Kidney tubule cell (primary cell): ENCODE data around the gene ZGLP1.
"Not testable (repeated sequence)": the region's sequence is repeated elsewhere in the genome, so short reads cannot be mapped to it uniquely, and the experiment has no call there.

Experiments used
- DNase-seq: peaks from one replicate; pipeline ENCODE4 v3.0.0-alpha.2; 2018; ENCODE audit warnings: low spot score

ZGLP1 gene

DNA sequence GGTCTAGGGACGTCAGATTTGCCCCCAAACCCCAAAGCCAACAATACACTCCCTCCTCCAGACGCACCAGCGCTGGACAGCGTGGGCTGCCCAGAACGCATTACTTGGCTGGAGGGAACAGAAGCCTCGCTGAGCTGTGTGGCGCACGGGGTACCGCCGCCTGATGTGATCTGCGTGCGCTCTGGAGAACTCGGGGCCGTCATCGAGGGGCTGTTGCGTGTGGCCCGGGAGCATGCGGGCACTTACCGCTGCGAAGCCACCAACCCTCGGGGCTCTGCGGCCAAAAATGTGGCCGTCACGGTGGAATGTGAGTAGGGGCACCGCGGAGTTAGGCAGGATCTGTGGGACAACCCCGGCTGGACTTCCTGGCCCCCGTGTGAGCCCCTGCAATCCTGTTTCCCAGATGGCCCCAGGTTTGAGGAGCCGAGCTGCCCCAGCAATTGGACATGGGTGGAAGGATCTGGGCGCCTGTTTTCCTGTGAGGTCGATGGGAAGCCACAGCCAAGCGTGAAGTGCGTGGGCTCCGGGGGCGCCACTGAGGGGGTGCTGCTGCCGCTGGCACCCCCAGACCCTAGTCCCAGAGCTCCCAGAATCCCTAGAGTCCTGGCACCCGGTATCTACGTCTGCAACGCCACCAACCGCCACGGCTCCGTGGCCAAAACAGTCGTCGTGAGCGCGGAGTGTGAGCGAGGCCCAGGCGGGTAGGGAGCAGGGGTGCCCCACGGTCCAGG, 15.8 kb downstream of the ZGLP1 start:
- DNase-seq = no peak

DNA sequence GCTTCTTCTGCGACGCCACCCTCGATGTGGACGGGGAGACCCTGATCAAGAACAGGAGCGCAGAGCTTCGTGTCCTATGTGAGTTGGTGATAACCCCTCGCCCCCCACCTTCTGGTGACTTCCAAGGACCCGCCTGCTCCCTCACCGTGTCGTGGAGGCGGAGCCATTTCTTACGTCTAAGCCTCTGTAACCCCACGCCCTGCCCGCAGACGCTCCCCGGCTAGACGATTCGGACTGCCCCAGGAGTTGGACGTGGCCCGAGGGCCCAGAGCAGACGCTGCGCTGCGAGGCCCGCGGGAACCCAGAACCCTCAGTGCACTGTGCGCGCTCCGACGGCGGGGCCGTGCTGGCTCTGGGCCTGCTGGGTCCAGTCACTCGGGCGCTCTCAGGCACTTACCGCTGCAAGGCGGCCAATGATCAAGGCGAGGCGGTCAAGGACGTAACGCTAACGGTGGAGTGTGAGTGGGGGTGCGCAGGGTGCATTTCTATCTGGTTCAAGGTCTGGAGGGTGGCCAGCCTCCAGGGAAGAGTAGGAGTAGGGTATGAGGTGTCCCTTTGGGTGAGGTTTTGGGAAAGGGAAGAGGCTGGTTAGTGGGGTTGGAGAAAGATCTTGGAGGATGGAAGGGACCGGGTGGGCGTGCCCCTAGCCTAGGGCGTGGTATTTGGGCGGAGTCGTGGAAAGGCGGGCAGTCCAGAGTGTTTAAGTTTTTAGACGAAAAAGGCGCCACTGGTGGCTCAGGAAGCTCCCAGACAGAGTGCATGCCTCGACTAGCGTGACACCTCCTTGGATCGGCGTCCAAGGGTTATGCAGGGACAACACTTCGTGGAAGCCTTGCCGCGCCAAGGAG, 16.6 kb downstream of the ZGLP1 start:
- no peak for DNase-seq

DNA sequence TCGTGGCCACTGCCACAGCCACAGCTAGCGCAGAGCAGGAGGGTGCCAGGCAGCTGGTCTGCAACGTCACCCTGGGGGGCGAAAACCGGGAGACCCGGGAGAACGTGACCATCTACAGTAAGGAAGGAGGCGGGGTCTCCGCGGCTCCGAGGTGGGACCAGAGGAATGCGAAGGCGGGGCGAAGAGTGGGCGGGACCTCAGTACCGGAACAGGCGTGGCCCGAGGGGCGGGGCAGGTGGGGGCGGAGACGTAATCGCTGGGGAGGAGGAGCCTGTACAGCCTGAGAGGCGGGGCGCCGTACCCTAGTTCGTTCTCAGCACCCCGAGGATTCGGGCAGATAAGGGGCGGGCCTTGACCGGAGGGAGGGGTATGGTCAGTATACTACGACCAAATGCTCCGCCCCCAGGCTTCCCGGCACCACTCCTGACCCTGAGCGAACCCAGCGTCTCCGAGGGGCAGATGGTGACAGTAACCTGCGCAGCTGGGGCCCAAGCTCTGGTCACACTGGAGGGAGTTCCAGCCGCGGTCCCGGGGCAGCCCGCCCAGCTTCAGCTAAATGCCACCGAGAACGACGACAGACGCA, 17.3 kb downstream of the ZGLP1 start:
- peak; percentile 59 for DNase-seq

DNA sequence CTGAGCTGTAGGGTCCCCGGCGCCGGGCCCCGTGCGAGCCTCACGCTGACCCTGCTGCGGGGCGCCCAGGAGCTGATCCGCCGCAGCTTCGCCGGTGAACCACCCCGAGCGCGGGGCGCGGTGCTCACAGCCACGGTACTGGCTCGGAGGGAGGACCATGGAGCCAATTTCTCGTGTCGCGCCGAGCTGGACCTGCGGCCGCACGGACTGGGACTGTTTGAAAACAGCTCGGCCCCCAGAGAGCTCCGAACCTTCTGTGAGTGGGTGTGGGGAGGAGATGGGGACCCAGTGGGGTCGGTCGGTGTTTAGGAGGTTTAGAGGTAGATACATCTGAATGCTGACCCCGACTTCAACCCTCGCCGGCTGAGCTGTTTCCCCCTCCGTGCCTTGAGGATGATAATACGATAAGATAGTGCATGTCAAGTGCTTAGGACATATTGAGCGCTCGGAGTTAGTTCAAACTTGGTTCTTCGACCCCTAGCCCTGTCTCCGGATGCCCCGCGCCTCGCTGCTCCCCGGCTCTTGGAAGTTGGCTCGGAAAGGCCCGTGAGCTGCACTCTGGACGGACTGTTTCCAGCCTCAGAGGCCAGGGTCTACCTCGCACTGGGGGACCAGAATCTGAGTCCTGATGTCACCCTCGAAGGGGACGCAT, 17.9 kb downstream of the ZGLP1 start:
- DNase-seq = no peak

DNA sequence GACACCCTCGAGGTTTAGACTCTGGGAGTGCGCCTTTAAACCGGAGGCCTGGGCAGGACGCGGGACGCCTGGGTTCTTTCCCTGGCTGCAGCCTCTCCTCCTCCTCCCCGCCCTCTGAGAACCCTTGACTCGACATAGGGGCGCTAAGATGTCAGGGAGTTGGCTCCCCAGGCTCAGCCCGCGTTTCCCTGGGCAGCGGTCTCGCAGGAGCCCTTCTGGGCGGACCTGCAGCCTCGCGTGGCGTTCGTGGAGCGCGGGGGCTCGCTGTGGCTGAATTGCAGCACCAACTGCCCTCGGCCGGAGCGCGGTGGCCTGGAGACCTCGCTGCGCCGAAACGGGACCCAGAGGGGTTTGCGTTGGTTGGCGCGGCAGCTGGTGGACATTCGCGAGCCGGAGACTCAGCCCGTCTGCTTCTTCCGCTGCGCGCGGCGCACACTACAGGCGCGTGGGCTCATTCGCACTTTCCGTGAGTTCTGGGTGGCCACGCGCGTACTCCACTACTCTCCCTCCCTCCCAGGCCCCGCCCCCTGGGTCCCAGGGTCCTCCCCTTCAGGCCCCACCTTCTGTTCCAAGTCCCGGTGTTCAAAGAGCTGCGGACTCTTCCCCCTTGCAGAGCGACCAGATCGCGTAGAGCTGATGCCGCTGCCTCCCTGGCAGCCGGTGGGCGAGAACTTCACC, 18.6 kb downstream of the ZGLP1 start:
- peak; percentile 34 for DNase-seq

DNA sequence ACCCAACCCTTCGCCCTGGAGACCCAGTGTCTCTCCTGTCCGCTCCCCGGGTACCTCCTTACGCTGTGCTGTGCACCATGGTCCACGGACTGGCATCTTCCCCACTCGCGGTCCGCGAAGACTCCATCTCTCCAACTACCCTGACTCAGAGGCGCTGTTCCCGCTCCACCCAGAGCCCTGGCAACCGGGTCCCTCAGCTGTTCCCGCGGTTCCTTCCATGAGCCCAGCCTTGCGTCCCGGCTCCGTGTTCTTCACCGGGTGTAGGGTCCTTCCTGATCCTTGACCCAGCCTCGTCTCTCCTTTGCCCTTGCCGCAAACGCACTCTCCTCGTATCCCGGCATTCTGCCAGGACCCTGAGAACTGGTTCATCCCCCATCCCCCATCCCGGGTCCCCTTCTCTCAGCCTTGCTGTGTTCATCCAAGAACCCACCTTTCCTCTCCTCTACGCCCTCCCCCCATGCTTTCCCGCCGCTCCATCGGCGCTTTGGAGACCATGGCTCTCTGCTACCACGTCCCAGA, 19.2 kb downstream of the ZGLP1 start:
- no peak for DNase-seq

DNA sequence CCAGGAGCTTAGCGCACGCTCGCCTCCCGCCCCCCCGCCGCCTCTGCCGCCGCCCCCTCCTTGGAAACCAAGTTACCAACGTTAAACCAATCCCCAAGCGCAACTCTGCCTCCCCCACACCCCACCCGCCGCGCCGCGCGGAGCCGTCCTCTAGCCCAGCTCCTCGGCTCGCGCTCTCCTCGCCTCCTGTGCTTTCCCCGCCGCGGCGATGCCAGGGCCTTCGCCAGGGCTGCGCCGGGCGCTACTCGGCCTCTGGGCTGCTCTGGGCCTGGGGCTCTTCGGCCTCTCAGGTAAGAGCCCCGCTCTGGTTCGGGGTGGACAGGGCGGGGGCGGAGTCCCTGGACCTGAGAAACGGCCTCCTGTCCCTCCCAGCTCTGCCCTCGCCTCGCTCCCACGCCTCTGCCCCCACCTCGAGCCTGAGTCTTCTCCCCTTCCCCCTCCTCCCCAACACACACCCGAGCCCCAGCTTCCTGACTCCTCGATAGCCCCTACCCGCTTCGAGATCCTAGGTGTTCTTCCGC, 19.7 kb downstream of the ZGLP1 start, which contains the start of gene ICAM5:
ICAM5 (plus strand) TSS at position 117 of the 521 bp plus-strand sequence; CDS start at position 209, 92 bp downstream.
- DNase-seq = no peak

DNA sequence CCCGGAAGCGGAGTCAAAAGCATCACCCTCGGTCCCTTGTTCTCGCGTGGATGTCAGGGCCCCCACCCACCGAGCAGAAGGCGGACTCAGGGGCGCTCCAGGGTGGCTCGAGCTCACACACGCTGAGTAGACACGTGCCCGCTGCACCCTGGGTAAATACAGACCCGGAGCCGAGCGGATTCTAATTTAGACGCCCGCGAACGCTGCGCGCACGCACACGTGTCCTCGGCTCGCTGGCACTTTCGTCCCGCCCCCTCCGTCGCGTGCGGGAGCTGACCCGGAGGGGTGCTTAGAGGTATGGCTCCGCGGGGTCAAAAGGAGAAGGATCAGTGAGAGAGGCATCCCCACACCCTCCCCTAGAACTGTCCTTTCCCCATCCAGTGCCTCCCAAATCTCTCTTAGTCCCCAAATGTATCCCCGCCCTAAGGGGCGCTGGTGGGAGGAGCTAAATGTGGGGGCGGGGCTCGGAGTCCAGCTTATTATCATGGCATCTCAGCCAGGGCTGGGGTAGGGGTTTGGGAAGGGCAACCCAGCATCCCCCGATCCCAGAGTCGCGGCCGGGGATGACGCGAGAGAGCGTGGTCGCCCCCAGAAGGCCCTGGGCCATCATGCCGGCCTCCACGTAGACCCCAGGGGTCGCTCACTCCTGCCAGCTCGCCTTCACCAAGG, 20.3 kb downstream of the ZGLP1 start:
- DNase-seq = peak; percentile 39

DNA sequence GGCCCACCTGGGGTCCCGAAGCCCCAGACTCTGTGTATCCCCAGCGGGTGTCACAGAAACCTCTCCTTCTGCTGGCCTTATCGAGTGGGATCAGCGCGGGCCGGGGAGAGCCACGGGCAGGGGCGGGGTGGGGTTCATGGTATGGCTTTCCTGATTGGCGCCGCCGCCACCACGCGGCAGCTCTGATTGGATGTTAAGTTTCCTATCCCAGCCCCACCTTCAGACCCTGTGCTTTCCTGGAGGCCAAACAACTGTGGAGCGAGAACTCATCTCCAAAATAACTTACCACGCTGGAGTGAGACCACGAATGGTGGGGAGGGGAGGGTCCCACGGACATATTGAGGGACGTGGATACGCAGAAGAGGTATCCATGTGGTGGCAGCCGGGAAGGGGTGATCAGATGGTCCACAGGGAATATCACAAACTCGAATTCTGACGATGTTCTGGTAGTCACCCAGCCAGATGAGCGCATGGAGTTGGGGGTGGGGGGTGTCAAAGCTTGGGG, 20.9 kb downstream of the ZGLP1 start:
- peak; percentile 48 for DNase-seq

DNA sequence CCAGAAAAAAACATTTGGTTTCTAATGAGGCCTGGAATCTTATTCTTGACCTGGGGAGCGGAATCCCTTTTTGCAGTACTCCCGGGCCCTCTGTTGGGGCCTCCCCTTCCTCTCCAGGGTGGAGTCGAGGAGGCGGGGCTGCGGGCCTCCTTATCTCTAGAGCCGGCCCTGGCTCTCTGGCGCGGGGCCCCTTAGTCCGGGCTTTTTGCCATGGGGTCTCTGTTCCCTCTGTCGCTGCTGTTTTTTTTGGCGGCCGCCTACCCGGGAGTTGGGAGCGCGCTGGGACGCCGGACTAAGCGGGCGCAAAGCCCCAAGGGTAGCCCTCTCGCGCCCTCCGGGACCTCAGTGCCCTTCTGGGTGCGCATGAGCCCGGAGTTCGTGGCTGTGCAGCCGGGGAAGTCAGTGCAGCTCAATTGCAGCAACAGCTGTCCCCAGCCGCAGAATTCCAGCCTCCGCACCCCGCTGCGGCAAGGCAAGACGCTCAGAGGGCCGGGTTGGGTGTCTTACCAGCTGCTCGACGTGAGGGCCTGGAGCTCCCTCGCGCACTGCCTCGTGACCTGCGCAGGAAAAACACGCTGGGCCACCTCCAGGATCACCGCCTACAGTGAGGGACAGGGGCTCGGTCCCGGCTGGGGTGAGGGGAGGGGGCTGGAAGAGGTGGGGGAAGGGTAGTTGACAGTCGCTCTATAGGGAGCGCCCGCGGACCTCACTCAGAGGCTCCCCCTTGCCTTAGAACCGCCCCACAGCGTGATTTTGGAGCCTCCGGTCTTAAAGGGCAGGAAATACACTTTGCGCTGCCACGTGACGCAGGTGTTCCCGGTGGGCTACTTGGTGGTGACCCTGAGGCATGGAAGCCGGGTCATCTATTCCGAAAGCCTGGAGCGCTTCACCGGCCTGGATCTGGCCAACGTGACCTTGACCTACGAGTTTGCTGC, 22.5 kb downstream of the ZGLP1 start, which contains the start of gene ICAM4:
ICAM4 (plus strand) TSS at position 153 of the 935 bp plus-strand sequence; CDS start at position 211, 58 bp downstream.
- peak; percentile 44 for DNase-seq

DNA sequence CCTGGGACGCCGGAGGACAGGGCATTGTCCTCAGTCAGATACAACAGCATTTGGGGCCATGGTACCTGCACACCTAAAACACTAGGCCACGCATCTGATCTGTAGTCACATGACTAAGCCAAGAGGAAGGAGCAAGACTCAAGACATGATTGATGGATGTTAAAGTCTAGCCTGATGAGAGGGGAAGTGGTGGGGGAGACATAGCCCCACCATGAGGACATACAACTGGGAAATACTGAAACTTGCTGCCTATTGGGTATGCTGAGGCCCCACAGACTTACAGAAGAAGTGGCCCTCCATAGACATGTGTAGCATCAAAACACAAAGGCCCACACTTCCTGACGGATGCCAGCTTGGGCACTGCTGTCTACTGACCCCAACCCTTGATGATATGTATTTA, 24.2 kb downstream of the ZGLP1 start:
- DNase-seq = no peak

DNA sequence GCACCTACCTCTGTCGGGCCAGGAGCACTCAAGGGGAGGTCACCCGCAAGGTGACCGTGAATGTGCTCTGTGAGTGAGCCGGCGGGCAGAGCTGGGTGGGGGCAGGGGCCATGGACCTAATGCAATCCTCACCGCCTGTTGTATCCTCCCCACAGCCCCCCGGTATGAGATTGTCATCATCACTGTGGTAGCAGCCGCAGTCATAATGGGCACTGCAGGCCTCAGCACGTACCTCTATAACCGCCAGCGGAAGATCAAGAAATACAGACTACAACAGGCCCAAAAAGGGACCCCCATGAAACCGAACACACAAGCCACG, 24.7 kb downstream of the ZGLP1 start:
- no peak for DNase-seq

DNA sequence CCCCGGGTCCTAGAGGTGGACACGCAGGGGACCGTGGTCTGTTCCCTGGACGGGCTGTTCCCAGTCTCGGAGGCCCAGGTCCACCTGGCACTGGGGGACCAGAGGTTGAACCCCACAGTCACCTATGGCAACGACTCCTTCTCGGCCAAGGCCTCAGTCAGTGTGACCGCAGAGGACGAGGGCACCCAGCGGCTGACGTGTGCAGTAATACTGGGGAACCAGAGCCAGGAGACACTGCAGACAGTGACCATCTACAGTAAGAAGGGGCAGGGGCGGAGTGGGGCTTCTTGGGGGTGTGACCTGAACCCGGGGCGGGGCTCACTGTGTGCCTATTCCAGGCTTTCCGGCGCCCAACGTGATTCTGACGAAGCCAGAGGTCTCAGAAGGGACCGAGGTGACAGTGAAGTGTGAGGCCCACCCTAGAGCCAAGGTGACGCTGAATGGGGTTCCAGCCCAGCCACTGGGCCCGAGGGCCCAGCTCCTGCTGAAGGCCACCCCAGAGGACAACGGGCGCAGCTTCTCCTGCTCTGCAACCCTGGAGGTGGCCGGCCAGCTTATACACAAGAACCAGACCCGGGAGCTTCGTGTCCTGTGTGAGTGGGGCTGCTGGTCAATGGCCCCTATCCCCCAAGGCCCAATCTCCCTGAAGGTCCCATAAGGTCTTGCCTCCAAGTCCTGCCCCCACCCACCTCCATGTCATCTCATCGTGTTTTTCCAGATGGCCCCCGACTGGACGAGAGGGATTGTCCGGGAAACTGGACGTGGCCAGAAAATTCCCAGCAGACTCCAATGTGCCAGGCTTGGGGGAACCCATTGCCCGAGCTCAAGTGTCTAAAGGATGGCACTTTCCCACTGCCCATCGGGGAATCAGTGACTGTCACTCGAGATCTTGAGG, 25.3 kb downstream of the ZGLP1 start:
- no peak for DNase-seq

DNA sequence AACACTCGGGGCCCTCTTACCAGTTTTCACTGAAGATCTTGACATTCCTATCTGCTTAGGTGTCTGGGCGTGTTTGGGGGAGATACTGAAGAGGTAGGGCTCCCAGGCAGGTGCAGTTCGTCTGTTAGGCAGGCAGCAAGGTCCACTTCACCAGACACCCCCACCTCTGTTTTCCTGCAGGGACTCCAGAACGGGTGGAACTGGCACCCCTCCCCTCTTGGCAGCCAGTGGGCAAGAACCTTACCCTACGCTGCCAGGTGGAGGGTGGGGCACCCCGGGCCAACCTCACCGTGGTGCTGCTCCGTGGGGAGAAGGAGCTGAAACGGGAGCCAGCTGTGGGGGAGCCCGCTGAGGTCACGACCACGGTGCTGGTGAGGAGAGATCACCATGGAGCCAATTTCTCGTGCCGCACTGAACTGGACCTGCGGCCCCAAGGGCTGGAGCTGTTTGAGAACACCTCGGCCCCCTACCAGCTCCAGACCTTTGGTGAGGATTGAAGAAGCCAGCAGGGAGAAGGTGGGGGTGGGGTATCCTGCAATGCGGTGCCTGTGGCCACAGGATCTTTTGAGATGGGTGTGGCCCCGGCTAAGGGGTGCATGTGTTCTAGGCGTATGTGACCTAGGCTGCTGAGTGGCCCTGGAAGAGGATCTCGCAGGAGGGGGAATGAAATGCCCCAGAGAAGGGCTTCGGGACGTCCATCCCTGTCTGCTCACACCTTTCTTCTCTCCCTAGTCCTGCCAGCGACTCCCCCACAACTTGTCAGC, 26.1 kb downstream of the ZGLP1 start:
- DNase-seq = no peak

DNA sequence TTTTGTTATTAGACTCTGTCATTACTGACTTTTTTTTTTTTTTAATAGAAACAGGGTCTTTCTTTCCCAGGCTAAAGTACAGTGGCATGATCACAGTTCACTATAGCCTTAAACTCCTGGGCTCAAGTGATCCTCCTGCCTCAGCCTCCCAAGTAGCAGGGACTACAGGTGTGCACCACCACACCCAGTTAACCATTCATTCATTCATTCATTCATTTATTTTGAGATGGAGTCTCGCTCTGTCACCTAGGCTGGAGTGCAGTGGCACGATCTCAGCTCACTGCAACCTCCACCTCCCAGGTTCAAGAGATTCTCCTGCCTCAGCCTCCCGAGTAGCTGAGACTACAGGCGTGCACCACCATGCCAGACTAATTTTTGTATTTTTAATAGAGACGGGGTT, 27.6 kb downstream of the ZGLP1 start:
- DNase-seq = not testable (repeated sequence)

DNA sequence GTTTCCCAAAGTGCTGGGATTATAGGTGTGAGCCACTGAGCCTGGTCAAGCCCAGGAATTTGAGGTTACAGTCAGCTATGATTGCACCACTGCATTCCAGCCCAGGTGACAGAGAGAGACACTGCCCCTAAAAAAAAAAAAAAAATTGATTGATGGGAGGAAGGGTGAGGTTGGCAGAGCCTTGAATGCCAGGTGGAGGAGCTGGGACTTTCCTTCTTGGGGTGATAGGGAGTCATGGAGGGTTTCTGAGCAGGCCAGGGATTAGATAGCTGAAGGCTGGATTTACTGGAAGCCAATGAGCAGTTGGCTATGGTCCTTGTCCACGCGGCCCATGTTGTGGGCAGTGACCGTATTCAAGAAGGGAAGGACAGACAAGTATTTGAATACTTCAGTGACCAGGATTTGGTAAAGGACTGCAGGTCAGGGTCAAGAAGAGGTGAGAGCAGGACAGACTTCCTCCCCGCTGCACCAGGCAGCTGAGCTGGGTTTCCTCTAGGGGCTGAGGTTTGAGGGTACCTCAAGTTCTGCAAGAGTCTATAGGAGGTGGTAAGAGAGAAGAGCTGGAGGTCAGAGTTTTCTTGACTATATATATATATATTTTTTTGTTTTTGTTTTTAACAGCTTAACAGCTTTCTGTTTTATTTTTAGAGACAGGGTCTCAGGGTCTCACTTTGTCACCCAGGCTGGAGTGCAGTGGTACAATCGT, 29.7 kb downstream of the ZGLP1 start:
- DNase-seq = no peak

DNA sequence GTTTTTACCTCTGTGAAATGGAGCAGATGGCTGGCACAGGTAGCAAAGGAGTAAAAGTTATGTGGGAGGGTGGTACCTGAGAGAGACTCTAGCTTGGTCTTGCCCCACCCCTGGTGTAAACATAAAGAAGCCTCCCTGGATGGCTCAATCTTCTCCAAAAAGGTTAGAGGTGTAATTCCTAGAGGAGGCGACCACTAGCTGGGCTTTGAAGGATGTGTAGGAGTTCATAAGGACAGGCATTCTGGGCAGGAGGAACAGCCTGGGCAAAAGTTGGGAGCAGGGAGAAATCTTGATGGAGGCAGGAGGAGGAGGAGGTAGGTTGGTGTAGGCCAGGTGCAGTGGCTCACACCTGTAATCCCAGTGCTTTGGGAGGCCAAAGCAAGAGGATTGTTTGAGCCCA, 30.7 kb downstream of the ZGLP1 start:
- no peak for DNase-seq
